Effector memory CD8-positive, alpha-beta T cell (primary cell): ENCODE data around the gene JAK1.

Source experiments
- ATAC-seq: fragments of 150-1000 bp; cut with Tn5 transposase; replicated peaks from 2 replicates; pipeline ENCODE4 v1.10.0; 2021; ENCODE audit warnings: mild to moderate bottlenecking, moderate library complexity
- DNase-seq, 3 experiments: peaks; one replicate each; pipeline ENCODE4 v3.0.0; 2021
- H3K27ac Mint-ChIP-seq, 2 donors: one replicate each; pipeline ENCODE4 v1.8.0; 2022; ENCODE audit warnings: mild to moderate bottlenecking in 2 of 2, mixed read lengths in 2 of 2, moderate library complexity in 2 of 2
- H3K27me3 Mint-ChIP-seq, 2 donors: one replicate each; pipeline ENCODE4 v1.8.0; 2022; ENCODE audit warnings: mixed read lengths in 2 of 2
- H3K36me3 Mint-ChIP-seq: one replicate; pipeline ENCODE4 v1.8.0; 2022; ENCODE audit warnings: mild to moderate bottlenecking, moderate library complexity, mixed read lengths; ENCODE audit not compliant: insufficient read depth
- H3K4me1 Mint-ChIP-seq, 2 donors: one replicate each; pipeline ENCODE4 v1.8.0; 2022; ENCODE audit warnings: low read depth in 2 of 2, mixed read lengths in 2 of 2
- H3K4me3 Mint-ChIP-seq, 2 donors: one replicate each; pipeline ENCODE4 v1.8.0; 2022; ENCODE audit warnings: mild to moderate bottlenecking in 2 of 2, mixed read lengths in 2 of 2, moderate library complexity in 2 of 2
- H3K9me3 Mint-ChIP-seq, 2 donors: one replicate each; pipeline ENCODE4 v1.8.0; 2022; ENCODE audit warnings: mixed read lengths in 2 of 2

Gene JAK1

GRCh38 chr1:64882574-64883255, 83.6 kb downstream of the JAK1 start:
- ATAC-seq (peak; percentile 77), DNase-seq (peak; percentile 15 to 33 (median 21))
- Mint-ChIP-seq H3K9me3 (no peaks in the 10 kb centered on the region), H3K27ac (peak overlapping the region; percentile 76 to 82), H3K27me3 (no peaks in the 10 kb centered on the region), H3K36me3 (peaks cover 44% of the 10 kb centered on the region), H3K4me3 (peak overlapping the region; percentile 60 to 73), H3K4me1 (peaks cover 53 to 82% of the 10 kb centered on the region in 2 donors)

DNA sequence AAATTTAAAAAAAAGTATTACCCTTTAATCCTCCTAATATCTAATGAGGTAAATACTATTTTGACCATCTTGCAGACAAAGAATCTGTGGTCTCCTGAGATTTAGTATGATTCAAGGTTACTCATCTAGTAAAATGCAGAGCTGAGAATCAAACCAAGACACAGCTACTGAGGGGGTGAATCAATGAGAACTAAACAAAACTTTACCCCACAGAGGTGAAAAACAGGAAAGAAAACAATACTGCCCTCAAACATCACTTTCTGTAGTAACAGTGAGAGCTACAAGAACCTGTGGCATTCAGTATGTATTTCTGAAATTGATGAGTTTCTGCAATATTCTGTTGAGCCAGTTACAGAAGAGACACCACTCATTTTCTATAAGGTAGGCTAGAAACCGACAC, 85.1 kb downstream of the JAK1 start:
- H3K4me1 Mint-ChIP-seq, result peaks cover 56 to 83% of the 10 kb centered on the region in 2 donors
- H3K4me3 Mint-ChIP-seq, result peak overlapping the region; percentile 60 to 73
- no peak for ATAC-seq

DNA sequence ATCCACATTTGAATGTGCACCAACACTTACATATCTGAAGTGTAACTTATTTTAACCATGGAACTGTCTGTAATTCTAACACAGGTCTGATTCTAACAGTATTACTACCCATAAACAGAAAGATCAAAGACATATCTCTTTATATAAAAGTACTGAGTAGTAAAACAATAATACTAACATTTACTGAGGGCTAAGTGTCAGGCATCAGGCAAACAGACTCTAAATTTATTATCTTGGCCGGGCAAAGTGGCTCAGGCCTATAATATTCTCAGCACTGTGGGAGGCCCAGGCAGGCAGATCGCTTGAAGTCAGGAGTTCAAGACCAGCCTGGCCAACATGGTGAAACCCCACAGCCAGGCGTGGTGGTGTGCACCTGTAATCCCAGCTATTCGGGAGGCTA, 85.9 kb downstream of the JAK1 start:
- DNase-seq (no peak), ATAC-seq (no peak)
- no peaks in the 10 kb centered on the region for H3K27me3 Mint-ChIP-seq
- H3K9me3 Mint-ChIP-seq, result no peaks in the 10 kb centered on the region
- H3K4me3 Mint-ChIP-seq, result no peak overlapping the region
- peak overlapping the region in 1 of 2 donors; percentile 72 for H3K27ac Mint-ChIP-seq
- H3K36me3 Mint-ChIP-seq, result peaks cover 54% of the 10 kb centered on the region
- H3K4me1 Mint-ChIP-seq, result peaks cover 62 to 84% of the 10 kb centered on the region in 2 donors

More for the DNA sequence above, 85.1 kb downstream of the JAK1 start:
- peaks cover 52% of the 10 kb centered on the region for H3K36me3 Mint-ChIP-seq
- DNase-seq, result no peak
- H3K27me3 Mint-ChIP-seq, result no peaks in the 10 kb centered on the region
- H3K9me3 Mint-ChIP-seq, result no peaks in the 10 kb centered on the region
- H3K27ac Mint-ChIP-seq, result peak overlapping the region; percentile 76 to 82

DNA sequence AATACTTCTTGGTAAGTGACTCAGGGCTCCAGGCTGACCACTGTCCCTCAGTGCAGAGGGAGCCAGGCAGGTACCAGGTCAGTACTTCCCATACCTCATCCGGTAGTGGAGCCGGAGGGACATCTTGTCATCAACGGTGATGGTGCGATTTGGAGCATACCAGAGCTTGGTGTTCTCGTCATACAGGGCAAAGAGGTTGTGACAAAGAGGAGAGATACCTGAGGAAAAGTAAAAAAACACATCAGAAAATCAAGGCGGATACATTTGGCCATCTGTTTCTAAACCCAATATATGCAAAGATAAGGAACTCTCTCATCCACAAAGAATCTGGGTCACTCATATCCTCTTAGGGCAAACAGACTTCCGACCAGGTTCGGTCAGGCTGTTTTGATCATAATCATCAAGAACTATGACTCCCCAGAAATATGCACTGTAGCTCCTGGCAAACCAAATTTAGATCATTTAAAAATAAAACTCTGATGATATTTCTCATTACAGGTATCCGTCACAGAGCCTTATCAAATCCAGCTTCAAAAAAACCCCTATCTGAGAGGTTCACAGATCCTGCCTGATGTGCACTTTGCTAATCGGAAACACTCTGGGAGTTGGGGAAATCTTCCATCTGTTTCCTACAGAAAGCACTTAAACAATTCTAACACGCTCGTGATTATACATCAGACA, 87.3 kb downstream of the JAK1 start:
- Mint-ChIP-seq H3K9me3 (no peaks in the 10 kb centered on the region), H3K4me1 (peaks cover 60 to 82% of the 10 kb centered on the region in 2 donors), H3K27ac (peak overlapping the region in 1 of 2 donors; percentile 65), H3K4me3 (peak overlapping the region; percentile 35 to 47), H3K36me3 (peaks cover 59% of the 10 kb centered on the region), H3K27me3 (no peaks in the 10 kb centered on the region)
- DNase-seq (no peak), ATAC-seq (peak; percentile 18)

DNA sequence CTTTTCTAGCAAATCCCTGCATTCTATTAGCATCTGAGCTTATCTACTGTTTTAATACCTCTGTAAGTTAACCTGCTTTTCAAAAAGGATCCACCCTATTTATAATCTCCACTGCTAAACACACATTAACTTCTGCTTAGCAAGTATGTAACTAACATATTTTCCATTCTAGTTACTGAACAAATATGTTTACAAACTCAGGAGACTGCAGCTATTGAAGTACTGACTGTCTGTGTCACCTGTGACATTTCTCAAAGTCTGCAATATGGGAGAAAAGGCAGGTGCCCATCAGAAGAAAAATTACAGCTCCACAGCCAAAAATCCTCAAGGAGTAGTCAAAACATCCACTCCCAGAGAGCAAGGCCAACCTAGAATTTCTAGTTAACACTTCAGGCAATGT, 88.3 kb downstream of the JAK1 start:
- no peak for DNase-seq
- peak overlapping the region; percentile 57 to 76 for H3K4me3 Mint-ChIP-seq
- H3K27me3 Mint-ChIP-seq, result no peaks in the 10 kb centered on the region
- H3K27ac Mint-ChIP-seq, result peak overlapping the region in 1 of 2 donors; percentile 68
- H3K36me3 Mint-ChIP-seq, result peaks cover 68% of the 10 kb centered on the region
- H3K9me3 Mint-ChIP-seq, result no peaks in the 10 kb centered on the region
- no peak for ATAC-seq
- H3K4me1 Mint-ChIP-seq, result peaks cover 60 to 76% of the 10 kb centered on the region in 2 donors

- ATAC-seq (no peak), DNase-seq (no peak)
- Mint-ChIP-seq H3K36me3 (peaks cover 73% of the 10 kb centered on the region), H3K27me3 (no peaks in the 10 kb centered on the region), H3K27ac (peak overlapping the region; percentile 68 to 77), H3K9me3 (no peaks in the 10 kb centered on the region), H3K4me3 (peak overlapping the region; percentile 57 to 76), H3K4me1 (peaks cover 57 to 72% of the 10 kb centered on the region in 2 donors)
Measured at GRCh38 chr1:64877598-64877997, 88.8 kb downstream of the JAK1 start.

GRCh38 chr1:64877151-64877550, 89.2 kb downstream of the JAK1 start:
- no peaks in the 10 kb centered on the region for H3K9me3 Mint-ChIP-seq
- no peaks in the 10 kb centered on the region for H3K27me3 Mint-ChIP-seq
- peaks cover 57 to 72% of the 10 kb centered on the region in 2 donors for H3K4me1 Mint-ChIP-seq
- peaks cover 77% of the 10 kb centered on the region for H3K36me3 Mint-ChIP-seq
- DNase-seq, result peak; percentile 33 to 47 (median 40)
- peak; percentile 95 for ATAC-seq
- H3K4me3 Mint-ChIP-seq, result peak overlapping the region; percentile 57 to 76
- peak overlapping the region; percentile 68 to 77 for H3K27ac Mint-ChIP-seq

- Mint-ChIP-seq H3K4me3 (peak overlapping the region; percentile 57 to 76), H3K36me3 (peaks cover 88% of the 10 kb centered on the region), H3K4me1 (peaks cover 57 to 68% of the 10 kb centered on the region in 2 donors), H3K27ac (peak overlapping the region; percentile 68 to 77), H3K27me3 (no peaks in the 10 kb centered on the region), H3K9me3 (no peaks in the 10 kb centered on the region)
- DNase-seq, result no peak
- no peak for ATAC-seq
Measured at GRCh38 chr1:64875606-64876005, 90.7 kb downstream of the JAK1 start.

GRCh38 chr1:64875101-64875500, 91.2 kb downstream of the JAK1 start:
- H3K36me3 Mint-ChIP-seq, result peaks cover 88% of the 10 kb centered on the region
- no peak for ATAC-seq
- H3K9me3 Mint-ChIP-seq, result no peaks in the 10 kb centered on the region
- H3K27me3 Mint-ChIP-seq, result no peaks in the 10 kb centered on the region
- H3K4me3 Mint-ChIP-seq, result peak overlapping the region; percentile 57 to 65
- peaks cover 57 to 63% of the 10 kb centered on the region in 2 donors for H3K4me1 Mint-ChIP-seq
- H3K27ac Mint-ChIP-seq, result peak overlapping the region; percentile 68 to 77
- DNase-seq, result no peak

- Mint-ChIP-seq H3K27me3 (no peaks in the 10 kb centered on the region), H3K36me3 (peaks cover 89% of the 10 kb centered on the region), H3K4me3 (peak overlapping the region in 1 of 2 donors; percentile 57), H3K4me1 (peaks cover 57 to 62% of the 10 kb centered on the region in 2 donors), H3K9me3 (no peaks in the 10 kb centered on the region), H3K27ac (peak overlapping the region in 1 of 2 donors; percentile 77)
- DNase-seq (no peak), ATAC-seq (no peak)
Measured at GRCh38 chr1:64874666-64875065, 91.7 kb downstream of the JAK1 start.

- no peaks in the 10 kb centered on the region for H3K9me3 Mint-ChIP-seq
Measured at GRCh38 chr1:64873576-64873975, 92.8 kb downstream of the JAK1 start.

DNA sequence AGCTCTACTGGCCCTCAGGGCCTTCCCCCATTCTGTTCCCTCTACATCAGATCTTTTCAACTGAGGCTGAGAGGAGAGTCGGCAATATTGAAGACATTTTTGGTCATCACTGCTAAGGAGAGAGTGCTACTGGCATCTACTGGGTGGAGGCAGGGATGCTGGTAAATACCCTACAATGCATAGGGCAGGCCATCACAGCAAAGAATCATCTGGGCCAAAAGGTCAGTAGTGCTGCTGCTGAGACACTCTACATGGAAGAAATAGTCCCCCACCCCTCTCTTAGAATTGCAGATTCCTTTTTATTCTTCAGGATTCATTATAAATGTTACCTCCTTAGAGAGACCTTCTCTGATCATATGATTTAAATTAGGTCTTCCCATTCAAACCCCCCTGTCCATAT, 94.3 kb downstream of the JAK1 start:
- no peak for DNase-seq
- Mint-ChIP-seq H3K4me1 (peaks cover 42 to 47% of the 10 kb centered on the region in 2 donors), H3K36me3 (peaks cover 94% of the 10 kb centered on the region), H3K9me3 (no peaks in the 10 kb centered on the region), H3K27ac (peak overlapping the region; percentile 49 to 81), H3K4me3 (no peak overlapping the region), H3K27me3 (no peaks in the 10 kb centered on the region)
- no peak for ATAC-seq

More at GRCh38 chr1:64873576-64873975, 92.8 kb downstream of the JAK1 start:
- Mint-ChIP-seq H3K36me3 (peaks cover 93% of the 10 kb centered on the region), H3K4me1 (peaks cover 50 to 54% of the 10 kb centered on the region in 2 donors), H3K27me3 (no peaks in the 10 kb centered on the region), H3K4me3 (no peak overlapping the region), H3K27ac (peak overlapping the region; percentile 7 to 44)
- ATAC-seq (no peak), DNase-seq (no peak)

- DNase-seq, result no peak
Measured at GRCh38 chr1:64871256-64871655, 95.1 kb downstream of the JAK1 start.

DNA sequence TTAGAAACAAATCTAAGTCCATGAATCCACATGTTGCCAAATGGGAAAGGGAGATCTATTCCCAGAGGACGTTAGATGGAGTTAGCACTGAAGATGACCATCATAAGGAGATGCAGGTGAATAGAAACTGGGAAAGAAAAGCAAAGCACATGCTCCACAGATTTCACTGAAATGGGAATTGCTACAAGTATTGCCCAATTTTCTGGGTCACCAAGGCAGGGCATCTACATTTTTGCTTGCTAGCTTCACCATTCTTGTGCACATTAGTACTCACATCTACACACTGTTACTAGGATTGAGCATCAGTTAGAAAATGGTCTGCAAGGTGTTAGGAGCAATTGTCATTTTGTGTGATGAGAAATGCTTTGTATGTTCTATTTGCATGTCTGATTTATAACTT, 99.1 kb downstream of the JAK1 start:
- peak overlapping the region; percentile 5 to 49 for H3K27ac Mint-ChIP-seq
- H3K4me3 Mint-ChIP-seq, result no peak overlapping the region
- peaks cover 34 to 41% of the 10 kb centered on the region in 2 donors for H3K4me1 Mint-ChIP-seq
- DNase-seq, result no peak
- peaks cover 86% of the 10 kb centered on the region for H3K36me3 Mint-ChIP-seq
- no peaks in the 10 kb centered on the region for H3K27me3 Mint-ChIP-seq
- ATAC-seq, result no peak
- H3K9me3 Mint-ChIP-seq, result no peaks in the 10 kb centered on the region

More at GRCh38 chr1:64871256-64871655, 95.1 kb downstream of the JAK1 start:
- H3K36me3 Mint-ChIP-seq, result peaks cover 93% of the 10 kb centered on the region
- peaks cover 35 to 43% of the 10 kb centered on the region in 2 donors for H3K4me1 Mint-ChIP-seq
- H3K27me3 Mint-ChIP-seq, result no peaks in the 10 kb centered on the region
- no peak overlapping the region for H3K4me3 Mint-ChIP-seq
- H3K27ac Mint-ChIP-seq, result peak overlapping the region; percentile 49 to 81
- H3K9me3 Mint-ChIP-seq, result no peaks in the 10 kb centered on the region
- no peak for ATAC-seq
